G401 (cell line): ENCODE measurements around the gene KRT14. TPM values are rescaled to one million over a fixed set of nuclear protein-coding genes. Genes with fewer than 3 reads are reported as not detected.
"Not testable (repeated sequence)": the region's sequence is repeated elsewhere in the genome, so short reads cannot be mapped to it uniquely, and the experiment has no call there.

Experiments used
- DNase-seq: peaks from one replicate; pipeline ENCODE4 v3.0.0-alpha.2; 2015; ENCODE audit warnings: low spot score
- in situ Hi-C: cut with HindIII; loops from 2 replicates; pipeline ENCODE4 v1.10.0; 2016; ENCODE audit warnings: low sequenced_read_pairs, mixed read lengths
- total RNA-seq: library from RNA; depleted of rRNA; stranded (reverse); fragments of >200 nt; shearing (Covaris generic); gene quantifications from 2 replicates; pipeline ENCODE4 v1.2.3, GENCODE V29; 2014

KRT14 gene
- total RNA-seq, 1 experiment from 2014 or later = not detected

DNA sequence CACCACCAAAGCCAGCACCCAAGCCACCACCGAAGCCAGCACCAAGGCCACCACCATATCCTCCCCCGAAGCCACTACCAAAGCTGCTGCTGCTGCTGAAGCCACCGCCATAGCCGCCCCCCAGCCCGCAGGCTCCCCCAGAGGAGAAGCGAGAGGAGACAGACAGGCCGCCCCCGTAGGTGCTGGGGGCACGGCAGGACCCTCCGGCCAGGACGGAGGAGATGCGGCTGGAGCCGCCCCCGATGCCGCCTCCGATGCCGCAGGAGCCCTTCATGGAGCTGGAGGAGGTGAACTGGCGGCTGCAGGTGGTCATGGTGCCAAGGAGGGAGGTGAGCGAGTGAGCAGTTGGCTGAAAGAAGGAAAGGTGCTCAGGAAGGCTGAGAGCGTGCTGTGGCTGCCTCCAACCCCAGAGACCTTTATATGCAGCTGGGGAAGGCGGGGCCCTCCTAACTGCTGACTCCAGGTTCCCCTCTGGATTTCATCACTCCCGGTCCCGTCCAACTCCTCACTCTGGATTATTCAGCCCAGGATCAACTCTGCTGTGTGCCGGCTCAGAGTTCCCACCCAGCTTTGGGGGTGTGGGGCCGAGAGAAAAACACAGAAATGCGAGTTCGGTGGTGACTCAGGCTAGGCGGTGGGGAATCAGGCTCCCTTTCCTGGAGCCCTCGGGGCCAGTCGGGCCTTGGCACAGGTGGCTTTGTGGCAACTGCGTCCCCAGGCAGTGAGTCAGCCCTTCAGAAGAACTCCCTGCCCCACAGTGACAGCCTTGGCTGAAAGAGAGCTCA is 25.9 kb upstream of the KRT14 start, which contains the start of gene KRT16:
KRT16 (minus strand) TSS at position 392 of the 785 bp plus-strand sequence; CDS start at position 313, 79 bp downstream.
- in situ Hi-C loops, DNase-seq: not testable (repeated sequence)

DNA sequence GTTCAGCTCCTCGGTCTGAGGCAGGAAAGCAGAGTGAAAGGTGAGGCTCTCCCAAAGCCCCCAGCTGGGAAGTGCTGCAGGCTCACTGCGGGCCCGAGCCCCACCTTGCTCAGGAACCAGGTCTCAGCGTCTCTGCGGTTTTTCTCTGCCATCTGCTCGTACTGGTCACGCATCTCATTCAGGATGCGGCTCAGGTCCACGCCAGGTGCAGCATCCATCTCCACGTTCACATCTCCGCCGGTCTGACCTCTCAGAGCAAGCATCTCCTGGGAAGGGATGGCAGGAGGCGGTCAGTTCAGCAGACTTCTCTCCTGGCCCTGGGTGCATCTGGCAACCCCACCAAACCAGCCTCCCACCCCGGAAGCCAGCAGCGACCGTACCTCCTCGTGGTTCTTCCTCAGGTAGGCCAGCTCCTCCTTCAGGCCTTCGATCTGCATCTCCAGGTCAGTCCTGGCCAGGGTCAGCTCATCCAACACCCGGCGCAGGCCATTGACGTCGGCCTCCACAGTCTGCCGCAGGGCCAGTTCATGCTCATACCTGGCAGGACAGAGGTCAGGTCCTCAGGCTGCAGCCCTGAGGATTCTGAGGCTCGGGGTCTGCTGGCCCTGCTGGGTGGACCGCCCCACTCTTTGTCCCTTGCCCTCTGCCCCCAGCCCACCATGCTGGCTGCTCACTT is 24.4 kb upstream of the KRT14 start:
- in situ Hi-C loops = no loop called here
- DNase-seq = no peak

DNA sequence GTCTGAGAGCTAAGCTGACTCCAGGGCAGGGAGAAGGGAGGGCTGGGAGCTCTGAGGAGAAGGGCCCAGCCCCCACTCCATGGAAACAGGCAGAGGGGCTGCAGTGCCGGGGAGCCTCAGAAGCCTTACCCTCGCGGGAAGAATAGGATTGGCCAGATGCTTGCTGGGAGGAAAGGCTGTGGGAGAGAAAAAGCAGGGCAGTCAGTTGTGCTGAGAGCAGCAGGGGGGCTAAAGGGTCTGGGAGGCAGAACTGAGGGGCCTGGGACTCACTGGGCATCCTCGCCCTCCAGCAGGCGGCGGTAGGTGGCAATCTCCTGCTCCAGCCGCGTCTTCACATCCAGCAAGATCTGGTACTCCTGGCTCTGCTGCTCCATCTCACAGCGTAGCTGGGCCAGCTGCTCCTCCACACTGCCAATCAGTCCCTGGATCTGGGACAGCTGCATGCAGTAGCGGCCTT is 23.4 kb upstream of the KRT14 start:
- DNase-seq, in situ Hi-C loops: not testable (repeated sequence)

DNA sequence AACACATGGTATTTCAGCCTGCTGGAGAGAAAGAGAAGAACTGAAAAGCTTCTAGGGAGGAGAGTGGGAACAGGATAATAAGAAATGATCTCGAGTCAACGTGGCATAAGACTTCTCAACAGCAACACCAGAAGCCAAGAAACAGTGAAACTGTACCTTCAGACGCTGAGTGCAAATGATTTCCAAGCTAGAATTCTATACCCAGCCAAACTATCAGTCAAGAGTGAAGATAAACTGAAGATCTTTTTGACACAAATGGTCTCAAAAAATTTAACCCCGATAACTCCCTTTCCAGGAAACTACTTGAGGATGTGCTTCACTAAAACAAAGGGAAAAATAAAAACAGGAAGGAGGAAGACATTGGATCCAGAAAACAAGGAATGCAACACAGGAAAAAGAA is 20.2 kb upstream of the KRT14 start:
- DNase-seq, in situ Hi-C loops: not testable (repeated sequence)

DNA sequence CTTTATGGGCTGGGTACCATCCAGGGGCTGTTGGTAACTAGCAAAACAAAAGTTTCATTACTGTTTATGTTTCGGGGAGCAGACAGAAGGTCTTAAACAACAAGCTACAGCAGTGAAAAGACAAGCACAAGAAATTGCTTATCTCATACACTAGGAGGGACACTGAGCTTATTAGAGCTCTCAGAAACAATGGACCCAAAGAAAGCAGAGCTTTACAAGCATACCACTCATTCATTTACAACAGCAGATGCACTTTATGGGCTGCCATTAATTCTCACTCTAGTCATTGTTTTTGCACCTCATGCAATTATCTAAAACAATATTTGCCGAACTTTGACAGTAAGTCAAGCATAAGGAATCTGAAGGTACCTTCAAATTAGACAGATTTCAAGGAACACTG is 15.8 kb upstream of the KRT14 start:
- in situ Hi-C loops = no loop called here
- DNase-seq = no peak

DNA sequence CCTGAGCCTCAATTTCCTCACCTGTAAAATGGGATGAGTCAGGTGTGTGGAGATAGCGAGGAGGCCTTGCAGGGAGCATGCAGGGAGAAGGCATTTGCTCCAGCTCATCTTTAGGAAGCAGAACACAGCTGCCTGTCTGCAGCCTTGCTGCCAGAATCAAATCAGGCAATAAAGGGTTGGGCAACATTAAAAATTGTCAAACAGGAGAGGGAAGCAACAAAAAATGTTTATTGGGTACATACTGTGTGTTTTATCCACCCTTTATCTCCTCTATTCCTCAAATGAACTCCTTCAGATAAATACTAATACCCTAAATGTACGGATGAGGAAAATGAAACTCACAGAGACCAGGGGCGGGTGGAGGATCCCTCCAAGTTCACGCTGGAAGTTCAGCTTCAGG is 13.6 kb upstream of the KRT14 start:
- DNase-seq = no peak
- in situ Hi-C loops = no loop called here

DNA sequence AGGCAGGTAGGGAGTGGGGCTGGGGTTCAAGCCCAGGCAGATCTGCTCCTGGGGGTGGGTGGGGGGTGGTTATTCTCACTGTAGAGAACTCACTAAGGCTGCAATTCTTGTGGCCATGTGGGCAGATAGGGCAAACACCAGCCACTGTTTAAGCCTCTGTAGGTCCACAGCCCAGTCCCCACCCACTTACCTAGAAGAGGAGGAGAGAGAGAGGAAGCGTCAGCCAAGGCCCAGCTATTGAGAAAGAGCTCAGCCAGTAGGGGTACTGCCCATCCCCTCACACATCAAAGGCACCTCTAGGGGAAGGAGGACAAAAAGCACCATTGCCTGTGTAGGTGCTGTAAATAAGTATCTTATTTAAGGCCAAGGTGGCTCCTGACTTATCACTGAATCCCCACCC is 13.0 kb upstream of the KRT14 start:
- in situ Hi-C loops = no loop called here
- no peak for DNase-seq

DNA sequence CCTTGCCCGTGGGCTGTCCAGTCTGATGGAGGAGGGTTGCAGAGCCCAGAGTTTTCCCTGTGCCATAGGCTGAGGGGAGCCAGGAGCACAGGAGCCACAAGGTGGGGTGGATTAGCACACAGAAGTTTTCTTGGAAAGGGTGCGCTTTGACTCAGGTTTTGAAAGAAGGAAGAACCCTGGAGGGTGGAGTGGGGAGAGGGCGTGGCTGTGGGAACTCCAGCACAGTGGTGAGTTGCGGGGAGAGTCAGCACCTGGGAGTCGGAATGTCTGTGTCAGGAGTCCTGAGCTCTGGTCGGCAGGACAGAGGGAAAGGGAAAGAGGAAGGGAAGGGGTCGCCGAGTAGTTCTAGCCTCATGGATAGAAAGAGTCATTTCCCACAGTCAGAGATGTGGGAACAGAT is 8.9 kb upstream of the KRT14 start:
- in situ Hi-C loops = no loop called here
- DNase-seq = no peak

DNA sequence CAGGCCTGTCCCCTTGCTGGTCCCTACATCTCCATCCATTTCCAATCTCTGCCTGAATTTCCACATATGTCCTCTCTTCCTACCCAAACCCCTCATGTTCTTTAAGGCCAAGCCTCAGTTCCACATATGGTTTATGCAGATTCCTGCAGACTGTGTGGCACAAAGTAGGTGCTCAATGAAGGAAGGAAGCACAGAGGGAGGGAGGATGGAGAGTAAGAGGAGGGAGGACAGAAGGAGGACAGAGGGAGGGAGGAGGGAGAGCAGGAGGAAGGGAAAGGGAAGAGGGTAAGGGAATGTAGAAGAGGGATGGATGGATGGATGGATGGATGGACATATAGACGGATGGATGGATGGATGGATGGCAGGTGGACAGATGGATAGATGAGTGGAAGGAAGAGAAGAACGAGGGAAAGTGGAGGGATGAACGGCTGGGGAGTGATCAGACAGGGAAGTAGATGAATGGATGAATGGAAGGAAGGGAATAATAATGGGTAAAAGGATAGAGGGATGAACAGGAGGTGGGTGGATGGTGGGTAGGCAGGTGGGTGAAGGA is 7.7 kb upstream of the KRT14 start:
- in situ Hi-C loops = no loop called here
- no peak for DNase-seq

DNA sequence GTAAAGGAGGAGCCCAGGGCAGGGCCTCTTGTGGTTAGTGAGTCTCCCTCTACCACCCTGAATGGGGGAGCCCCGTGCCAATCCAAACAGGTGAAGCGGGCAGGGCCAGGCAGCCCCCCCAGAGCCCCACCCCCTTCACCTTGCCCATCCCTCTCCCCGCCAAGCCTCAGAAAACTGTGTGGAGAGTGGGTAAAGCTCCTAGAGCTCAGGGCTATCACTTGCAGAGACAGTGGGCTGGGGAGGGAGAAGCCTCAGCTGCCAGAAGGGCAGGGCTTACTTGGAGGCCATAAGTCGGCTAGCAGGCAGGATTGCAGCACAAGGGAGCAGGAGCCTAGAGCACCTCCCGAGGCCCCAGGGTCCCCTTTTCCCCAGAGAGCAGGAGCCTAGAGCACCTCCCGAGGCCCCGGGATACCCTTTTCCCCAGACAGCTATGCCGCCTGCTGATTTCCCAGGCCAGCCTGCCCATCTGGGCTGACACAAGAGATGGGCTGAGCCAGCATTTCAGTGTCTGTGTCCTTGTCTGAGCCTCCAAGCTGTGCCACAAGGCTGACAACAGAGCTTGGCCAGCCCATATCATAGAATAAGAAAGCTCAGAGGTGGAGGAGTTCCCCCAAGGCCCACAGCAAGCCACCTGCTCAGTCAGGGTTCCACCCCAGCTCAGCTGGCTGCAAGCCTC is 6.7 kb upstream of the KRT14 start:
- DNase-seq = no peak
- in situ Hi-C loops = no loop called here

DNA sequence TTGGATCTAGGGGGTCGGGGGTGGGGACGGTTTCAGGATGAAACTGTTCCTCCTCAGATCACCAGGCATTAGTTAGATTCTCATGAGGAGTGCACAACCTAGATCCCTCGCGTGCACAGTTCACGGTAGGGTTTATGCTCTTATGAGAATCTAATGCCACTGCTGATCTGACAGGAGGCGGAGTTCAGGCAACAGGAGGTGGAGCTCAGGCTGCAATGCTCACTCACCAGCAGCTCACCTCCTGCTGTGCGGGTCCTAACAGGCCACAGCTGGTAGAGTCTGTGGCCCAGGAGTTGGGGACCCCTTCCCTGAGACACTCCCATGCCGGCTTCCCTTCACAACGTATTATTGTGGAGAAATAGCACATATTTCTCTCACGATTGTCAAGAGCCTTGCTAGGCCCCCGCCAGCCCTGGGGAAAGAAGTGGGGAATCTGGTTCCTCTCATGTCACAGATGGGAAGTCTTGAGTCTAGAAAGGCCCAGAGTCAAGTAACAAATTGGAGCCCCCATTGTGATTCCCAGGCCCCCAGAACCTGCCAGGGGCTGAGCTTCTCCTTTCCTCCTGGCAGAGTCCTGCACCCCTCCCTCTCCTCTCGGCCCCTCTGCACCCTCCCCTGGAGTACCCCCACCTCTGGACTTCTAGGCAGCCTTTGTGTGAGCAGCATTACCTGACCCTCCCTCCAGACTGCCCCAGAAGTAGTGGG is 6.1 kb upstream of the KRT14 start:
- DNase-seq = no peak
- in situ Hi-C loops = no loop called here

DNA sequence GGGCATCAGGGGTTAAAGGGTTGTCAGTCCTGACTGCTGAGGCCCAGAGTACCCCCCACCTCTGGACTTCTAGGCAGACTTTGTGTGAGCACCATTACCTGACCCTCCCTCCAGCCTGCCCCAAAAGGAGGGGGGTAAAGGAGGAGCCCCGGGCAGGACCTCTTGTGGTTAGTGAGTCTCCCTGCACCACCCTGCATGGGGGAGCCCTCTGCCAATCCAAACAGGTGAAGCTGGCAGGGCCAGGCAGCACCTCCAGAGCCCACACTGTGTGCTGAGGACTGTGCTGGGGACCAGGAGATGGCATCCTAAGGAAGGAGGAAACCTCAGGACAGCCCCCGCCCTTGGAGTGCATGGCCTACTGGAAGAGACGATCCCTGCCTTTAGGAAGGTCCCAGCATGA is 2.6 kb upstream of the KRT14 start:
- no peak for DNase-seq
- in situ Hi-C loops = no loop called here

DNA sequence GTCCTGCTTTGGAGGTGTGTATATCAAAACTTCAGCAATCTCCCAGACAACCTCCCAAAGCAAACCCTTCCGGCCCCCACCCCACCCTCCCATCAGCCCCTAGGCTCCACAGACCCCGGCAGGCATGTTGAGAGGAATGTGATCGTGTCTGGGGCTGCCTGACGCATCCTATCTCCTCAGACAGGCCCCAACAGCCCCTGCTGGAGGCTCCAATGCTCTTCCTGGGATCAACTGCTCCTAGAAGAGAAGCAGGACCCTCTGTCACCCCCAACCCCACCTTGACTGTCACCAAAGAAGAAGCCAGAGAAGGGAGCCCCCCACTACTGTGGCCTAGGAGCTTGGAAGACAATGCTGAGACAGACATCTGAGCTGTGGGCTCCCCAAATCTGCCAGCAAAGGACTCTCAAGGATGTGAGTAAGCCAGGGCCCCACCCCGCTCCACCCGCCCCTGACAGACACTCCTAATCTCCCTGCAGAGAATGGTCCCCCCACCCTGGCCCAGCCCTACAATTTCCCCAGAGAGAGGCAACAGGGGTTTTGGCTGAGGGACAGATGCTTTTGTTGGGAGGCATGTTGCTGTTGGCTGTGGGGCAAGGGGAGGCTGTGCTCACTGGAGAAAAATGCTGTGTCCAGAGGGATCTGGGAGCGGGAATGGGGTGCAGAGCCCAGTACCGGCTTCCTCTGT is 1.6 kb upstream of the KRT14 start:
- DNase-seq = no peak
- in situ Hi-C loops = no loop called here

DNA sequence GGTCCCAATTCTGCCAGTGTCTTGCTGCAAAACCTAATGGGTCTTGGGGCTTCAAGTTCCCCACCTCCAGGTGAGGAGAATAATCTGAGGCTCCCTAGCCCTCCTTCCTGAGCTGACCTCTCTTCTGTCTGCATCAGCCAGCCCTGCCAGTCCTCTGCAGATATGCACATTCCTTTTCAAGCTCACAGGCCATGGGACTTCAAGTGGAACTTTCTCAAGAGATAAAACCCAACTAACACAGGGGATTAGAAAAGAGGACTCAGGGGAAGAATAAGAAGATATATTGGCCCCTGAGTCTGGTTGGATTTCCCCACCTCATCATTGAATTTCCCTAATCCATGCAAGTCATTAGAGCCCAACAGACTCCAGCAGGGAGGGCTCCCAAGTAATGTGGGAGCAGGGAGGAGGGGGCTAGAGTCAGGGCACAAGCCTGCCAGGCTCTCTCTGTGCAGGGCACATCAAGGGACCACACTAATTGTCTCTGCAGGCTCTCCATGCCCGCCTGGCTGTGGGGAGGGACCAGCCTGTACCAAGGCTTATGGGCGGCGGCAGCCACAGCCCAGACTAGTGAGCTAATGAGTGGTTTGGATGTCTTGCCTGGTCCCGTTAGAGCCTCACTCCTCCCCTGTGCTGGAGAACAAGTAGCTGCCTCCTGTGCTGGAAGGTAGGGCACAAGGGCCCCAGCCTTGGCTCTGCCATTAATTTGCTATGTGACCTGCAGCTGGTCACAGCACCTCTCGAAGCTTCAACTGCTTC is 1.2 kb downstream of the KRT14 start:
- no peak for DNase-seq
- in situ Hi-C loops = no loop called here

DNA sequence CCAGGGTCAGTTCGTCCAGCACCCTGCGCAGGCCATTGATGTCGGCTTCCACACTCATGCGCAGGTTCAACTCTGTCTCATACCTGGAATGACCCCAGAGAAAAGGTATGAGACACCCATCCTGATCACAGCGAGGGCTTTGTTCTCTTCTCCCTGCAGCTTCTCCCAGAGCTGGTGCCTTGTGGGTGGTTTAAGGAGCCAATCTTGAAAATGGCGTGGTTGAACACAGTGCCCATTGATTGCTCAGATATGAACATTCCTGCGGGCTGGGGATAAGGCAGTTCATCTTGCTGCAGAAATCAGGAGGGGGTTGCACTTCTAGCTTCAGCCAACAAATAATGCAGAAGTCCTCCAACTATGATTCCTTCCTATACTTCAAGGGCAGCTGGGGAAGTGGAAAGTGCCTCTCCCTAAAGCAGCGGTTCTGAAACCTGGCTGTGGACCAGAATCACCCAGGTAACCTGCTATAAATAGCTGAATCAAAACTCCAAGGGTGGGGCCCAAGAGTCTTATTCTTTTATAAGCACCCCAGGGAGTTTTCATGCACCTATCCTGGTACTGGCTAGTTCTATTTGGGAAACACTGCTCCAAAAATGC is 2.3 kb downstream of the KRT14 start:
- DNase-seq, in situ Hi-C loops: not testable (repeated sequence)

DNA sequence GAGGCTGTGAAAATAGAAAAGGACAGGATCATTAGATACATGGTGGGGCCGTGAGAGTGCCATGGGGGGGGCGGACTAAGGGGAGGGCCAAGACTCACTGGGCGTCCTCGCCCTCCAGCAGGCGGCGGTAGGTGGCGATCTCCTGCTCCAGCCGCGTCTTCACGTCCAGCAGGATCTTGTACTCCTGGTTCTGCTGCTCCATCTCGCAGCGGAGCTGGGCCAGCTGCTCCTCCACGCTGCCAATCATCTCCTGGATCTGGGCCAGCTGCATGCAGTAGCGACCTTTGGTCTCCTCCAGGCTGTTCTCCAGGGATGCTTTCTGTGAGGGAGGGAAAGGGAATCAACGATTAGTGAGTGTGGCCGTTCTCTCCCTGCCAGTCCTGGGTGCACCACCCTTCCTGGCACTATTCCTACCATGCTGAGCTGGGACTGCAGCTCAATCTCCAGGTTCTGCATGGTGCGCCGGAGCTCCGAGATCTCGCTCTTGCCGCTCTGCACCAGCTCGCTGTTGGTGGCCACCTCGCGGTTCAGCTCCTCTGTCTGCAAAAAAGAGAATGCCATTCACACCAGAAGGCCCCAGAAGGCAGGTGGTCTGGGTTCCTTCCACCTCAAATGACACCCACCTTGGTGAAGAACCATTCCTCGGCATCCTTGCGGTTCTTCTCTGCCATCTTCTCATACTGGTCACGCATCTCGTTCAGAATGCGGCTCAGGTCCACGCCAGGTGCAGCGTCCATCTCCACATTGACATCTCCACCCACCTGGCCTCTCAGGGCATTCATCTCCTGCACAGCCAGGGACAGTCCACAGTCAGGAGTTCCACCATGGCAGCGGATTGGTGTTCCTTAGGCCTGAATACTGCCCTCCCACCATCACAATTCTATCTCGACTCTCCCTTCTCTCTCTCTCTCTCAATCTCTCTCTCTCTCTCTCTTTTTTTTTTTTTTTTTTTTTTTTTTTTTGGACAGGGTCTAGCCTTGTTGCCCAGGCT is 3.3 kb downstream of the KRT14 start:
- DNase-seq = no peak
- in situ Hi-C loops = no loop called here
